Uterus (tissue), 4 donors: ENCODE data around the gene CACNB2. TPM values are rescaled to one million over a fixed set of nuclear protein-coding genes. Genes with fewer than 3 reads are reported as not detected.

Experiments used
- DNase-seq, 2 donors: peaks; one replicate each; pipeline ENCODE4 v3.0.0-alpha.2; 2019 to 2020
- H3K27ac ChIP-seq, 2 donors: fragments of 200-600 bp; sonication (generic); 1 replicate in 1 of 2; 2 replicates in 1 of 2; pipeline ENCODE4 v1.5.1; 2016 to 2018
- H3K27me3 ChIP-seq, 2 donors: fragments of 200-600 bp; sonication (generic); one replicate each; pipeline ENCODE4 v1.5.1; 2018 to 2019; ENCODE audit warnings: control low read depth in 1 of 2
- H3K36me3 ChIP-seq, 2 donors: fragments of 200-600 bp; sonication (generic); one replicate each; pipeline ENCODE4 v1.5.1; 2019; ENCODE audit warnings: control low read depth in 1 of 2
- H3K4me1 ChIP-seq, 2 donors: fragments of 200-600 bp; sonication (generic); one replicate each; pipeline ENCODE4 v1.5.1; 2018 to 2019; ENCODE audit warnings: control low read depth in 1 of 2
- H3K4me3 ChIP-seq, 2 donors: fragments of 200-600 bp; sonication (generic); 1 replicate in 1 of 2; 2 replicates in 1 of 2; pipeline ENCODE4 v1.5.1; 2018 to 2019; ENCODE audit warnings: mild to moderate bottlenecking in 1 of 2
- H3K9me3 ChIP-seq, 2 donors: fragments of 200-600 bp; sonication (generic); one replicate each; pipeline ENCODE4 v1.5.1; 2019; ENCODE audit warnings: control low read depth in 1 of 2
- CTCF ChIP-seq, 4 experiments: fragments of 200-600 bp in 2 of 4; fragments of 450-650 bp in 2 of 4; sonication (generic) in 2 of 4; IDR thresholded peaks; one replicate each; pipeline ENCODE4 v1.5.1; 2016 to 2019; ENCODE audit warnings: antibody characterized with exemption in 4 of 4, mild to moderate bottlenecking in 2 of 4, moderate library complexity in 1 of 4
- POLR2A ChIP-seq, 2 donors: fragments of 450-650 bp; IDR thresholded peaks; one replicate each; pipeline ENCODE4 v1.6.1; 2016; ENCODE audit warnings: antibody characterized with exemption in 2 of 2, mild to moderate bottlenecking in 1 of 2, moderate library complexity in 1 of 2
- intact Hi-C: fragments of 100-400 bp; cut with DNase I; formaldehyde crosslinking; loops from one replicate; pipeline ENCODE4 v1.15.1; 2023; ENCODE audit warnings: low total_unique reads
- total RNA-seq, 4 donors: library from RNA; depleted of rRNA in 3 of 4; stranded (reverse); fragments of >200 nt in 3 of 4; gene quantifications; one replicate each; pipeline versions ENCODE4 v1.1.0 to v1.2.4, GENCODE V29; 2014 to 2023
- donor health status: DM: yes; HTN: yes; CAD: no.

Gene CACNB2
- total RNA-seq, 4 donors from 2014 or later: 19.4 to 33.0 (median 27.0) TPM

GRCh38 chr10:18282094-18282493 is 141.9 kb downstream of the CACNB2 start:
- Histone ChIP-seq H3K4me3 (no peak overlapping the region), H3K36me3 (no peaks in the 10 kb centered on the region), H3K27me3 (no peaks in the 10 kb centered on the region), H3K9me3 (no peaks in the 10 kb centered on the region), H3K4me1 (no peaks in the 10 kb centered on the region), H3K27ac (no peak overlapping the region)
- no peak for TF ChIP-seq CTCF (IDR thresholded peaks at IDR 0.05)
- no peak for TF ChIP-seq POLR2A (IDR thresholded peaks at IDR 0.05)
- intact Hi-C loops: no loop called here
- DNase-seq: no peak

- no peak overlapping the region for H3K4me3 ChIP-seq
- no peak overlapping the region for H3K27ac ChIP-seq
These were observed 150.6 kb downstream of the CACNB2 start for GRCh38 chr10:18290651-18291313.

DNA sequence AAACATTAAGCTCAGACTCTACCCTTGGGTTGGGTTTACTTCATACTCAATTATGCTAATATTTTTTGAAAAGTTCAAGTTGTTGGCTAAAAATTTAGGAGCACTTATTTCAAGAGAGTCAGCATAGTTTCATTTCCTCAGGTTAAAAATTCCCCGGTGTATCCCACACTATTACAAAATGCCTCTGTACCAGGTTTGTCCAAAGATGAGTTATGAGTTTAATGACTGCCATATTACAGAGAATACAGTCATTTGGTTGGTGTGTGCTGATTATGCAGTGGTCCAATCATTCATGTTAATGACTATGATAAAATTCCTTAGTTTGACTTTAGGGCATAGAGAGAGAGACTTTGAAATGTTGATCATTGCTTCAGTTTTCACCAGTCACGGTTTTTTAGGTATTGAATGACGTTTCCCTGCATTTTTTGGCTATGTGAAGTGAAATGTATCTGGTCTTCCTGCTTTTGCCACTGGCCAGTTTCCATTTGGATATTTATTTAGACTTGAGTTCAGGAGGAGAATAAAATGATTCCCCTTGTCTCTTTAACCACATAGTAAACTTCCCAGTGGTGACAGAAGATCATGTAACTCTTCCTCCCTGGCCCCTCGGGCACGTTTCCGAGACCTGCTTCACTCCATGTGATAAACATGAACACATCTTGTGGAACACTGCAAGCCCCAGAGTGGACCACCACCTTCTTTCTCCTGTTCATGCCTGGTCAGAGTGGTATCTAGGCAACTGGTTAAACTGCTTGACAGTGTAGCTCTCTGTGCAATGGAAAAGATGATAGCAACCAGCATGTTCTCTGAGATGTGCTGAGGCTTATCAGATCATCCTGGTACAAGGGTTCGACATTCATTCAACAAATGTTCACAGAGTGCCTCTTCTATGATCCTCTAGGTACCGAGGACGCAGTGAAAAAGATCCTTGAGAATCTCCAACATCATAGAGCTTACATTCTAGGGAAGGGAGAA is 153.6 kb downstream of the CACNB2 start:
- TF ChIP-seq POLR2A (IDR thresholded peaks at IDR 0.05) (no peak), CTCF (IDR thresholded peaks at IDR 0.05) (no peak)
- no peaks in the 10 kb centered on the region for H3K36me3 ChIP-seq
- intact Hi-C loops: no loop called here
- no peaks in the 10 kb centered on the region for H3K27me3 ChIP-seq
- H3K9me3 ChIP-seq: no peaks in the 10 kb centered on the region
- no peak for DNase-seq
- no peak overlapping the region for H3K27ac ChIP-seq
- no peaks in the 10 kb centered on the region for H3K4me1 ChIP-seq
- no peak overlapping the region for H3K4me3 ChIP-seq

More at GRCh38 chr10:18290651-18291313, 150.6 kb downstream of the CACNB2 start:
- H3K36me3 ChIP-seq: no peaks in the 10 kb centered on the region
- H3K9me3 ChIP-seq: no peaks in the 10 kb centered on the region
- no peaks in the 10 kb centered on the region for H3K4me1 ChIP-seq
- H3K27me3 ChIP-seq: no peaks in the 10 kb centered on the region
- DNase-seq: no peak
- TF ChIP-seq CTCF (IDR thresholded peaks at IDR 0.05): no peak
- TF ChIP-seq POLR2A (IDR thresholded peaks at IDR 0.05): no peak
- intact Hi-C loops: no loop called here

DNA sequence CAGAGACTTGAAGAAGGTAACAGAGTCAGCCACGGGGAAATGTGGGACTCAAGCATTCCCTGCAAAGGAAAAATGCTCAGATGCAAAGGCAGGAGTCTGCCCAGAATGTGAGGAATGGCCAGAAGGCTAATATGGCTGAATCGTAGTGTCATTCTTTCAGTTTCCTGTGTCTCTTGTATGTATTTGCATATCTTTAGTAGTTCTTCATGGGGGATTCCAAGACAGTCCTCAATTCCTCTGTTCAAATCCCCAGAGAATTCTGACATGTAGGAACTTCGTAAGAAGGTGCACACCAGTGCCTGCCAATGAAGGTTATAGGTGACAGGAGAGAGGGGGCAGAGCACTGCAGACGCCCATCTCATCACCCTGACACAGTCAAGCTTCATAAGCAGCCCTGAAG is 154.4 kb downstream of the CACNB2 start:
- Histone ChIP-seq H3K27me3 (no peaks in the 10 kb centered on the region), H3K9me3 (no peaks in the 10 kb centered on the region), H3K36me3 (no peaks in the 10 kb centered on the region), H3K27ac (no peak overlapping the region), H3K4me1 (no peaks in the 10 kb centered on the region), H3K4me3 (no peak overlapping the region)
- intact Hi-C loops: no loop called here
- no peak for TF ChIP-seq POLR2A (IDR thresholded peaks at IDR 0.05)
- no peak for DNase-seq

GRCh38 chr10:18297659-18298058 is 157.4 kb downstream of the CACNB2 start:
- intact Hi-C loops: no loop called here
- Histone ChIP-seq H3K36me3 (no peaks in the 10 kb centered on the region), H3K4me1 (no peaks in the 10 kb centered on the region), H3K4me3 (no peak overlapping the region), H3K27ac (no peak overlapping the region), H3K9me3 (no peaks in the 10 kb centered on the region), H3K27me3 (no peaks in the 10 kb centered on the region)
- no peak for DNase-seq
- no peak for TF ChIP-seq CTCF (IDR thresholded peaks at IDR 0.05)
- TF ChIP-seq POLR2A (IDR thresholded peaks at IDR 0.05): no peak
